Tongue (tissue), 2 donors: Measurements from ENCODE around the gene SIGLEC8. TPM values are rescaled to one million over a fixed set of nuclear protein-coding genes. Genes with fewer than 3 reads are reported as not detected.
"Not testable (repeated sequence)": the region's sequence is repeated elsewhere in the genome, so short reads cannot be mapped to it uniquely, and the experiment has no call there.

Experiments used
- DNase-seq: peaks from one replicate; pipeline ENCODE4 v3.0.0-alpha.2; 2015
- total RNA-seq: library from RNA; depleted of rRNA; stranded (reverse); fragments of >200 nt; gene quantifications from one replicate; pipeline ENCODE4 v1.2.3, GENCODE V29; 2014

SIGLEC8 gene
- total RNA-seq, 1 donor from 2014 or later: not detected

DNA sequence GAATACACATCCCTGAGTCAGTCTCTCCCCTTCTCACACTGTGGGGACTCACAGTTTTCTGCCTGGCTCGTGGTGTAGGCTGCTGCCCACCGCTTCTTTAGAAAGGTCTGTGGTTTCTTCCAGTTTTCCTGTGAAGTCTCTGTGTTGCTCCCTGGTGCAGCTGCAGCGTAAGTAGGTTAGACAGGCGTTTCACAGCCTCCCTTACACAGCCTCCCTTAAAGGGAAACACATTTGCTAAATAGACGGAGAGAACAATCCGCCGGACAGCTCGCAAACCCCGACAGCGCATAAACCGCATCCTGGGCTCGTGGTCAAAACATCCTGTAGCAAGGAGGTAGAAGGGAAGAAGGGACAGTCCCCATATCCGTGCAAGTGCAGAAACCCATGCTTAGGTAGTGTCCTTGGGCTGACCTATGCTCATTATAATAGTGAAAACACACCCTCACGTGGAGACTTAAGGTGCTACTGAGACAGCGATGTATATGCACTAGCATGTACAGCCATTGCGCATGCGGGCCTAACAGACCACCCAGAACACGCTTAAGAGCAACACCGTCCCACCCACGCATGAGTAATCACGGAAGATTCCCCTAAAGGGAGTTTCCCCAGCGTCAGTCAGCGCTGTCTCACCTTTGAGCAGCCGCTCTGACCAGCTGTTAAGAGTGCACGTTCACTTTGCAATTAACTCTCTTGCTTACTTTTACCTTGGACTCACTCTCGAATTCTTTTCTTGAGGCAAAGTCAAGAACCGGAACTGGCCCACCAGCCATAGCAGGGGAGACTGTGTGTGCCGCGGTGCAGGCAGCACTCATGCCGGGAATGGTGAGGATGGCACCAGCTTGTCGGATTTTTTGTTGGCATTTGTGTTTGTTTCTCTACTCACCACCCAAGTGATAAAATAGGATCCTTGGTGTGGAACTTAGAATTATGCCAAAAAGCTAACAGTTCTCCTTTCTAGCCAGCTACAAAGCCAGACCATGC lies 16.6 kb downstream of the SIGLEC8 start:
- DNase-seq: no peak

DNA sequence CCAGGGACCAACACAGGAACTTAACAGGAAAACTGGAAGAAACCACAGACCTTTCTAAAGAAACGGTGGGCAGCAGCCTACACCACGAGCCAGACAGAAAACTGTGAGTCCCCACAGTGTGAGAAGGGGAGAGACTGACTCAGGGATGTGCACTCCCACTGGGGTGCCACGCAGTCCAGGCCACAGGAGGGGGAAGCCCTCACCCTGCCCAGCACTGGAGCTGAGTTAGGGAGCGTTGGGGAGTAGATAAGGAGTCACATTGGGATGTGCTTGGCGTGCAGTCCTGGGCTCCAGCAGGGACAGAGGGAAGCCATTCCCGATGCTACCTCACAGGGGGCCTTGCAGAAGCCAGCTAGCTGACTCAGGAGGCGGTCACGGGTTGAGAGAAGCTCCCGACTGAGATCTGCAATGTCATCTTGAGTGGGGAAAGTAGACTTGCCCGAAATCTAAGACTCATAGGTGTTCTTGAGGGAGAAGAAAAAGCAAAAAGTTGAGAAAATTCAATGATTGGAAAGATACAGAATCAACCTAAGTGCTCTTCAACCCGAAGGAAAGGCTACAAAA lies 17.3 kb downstream of the SIGLEC8 start:
- no peak for DNase-seq

DNA sequence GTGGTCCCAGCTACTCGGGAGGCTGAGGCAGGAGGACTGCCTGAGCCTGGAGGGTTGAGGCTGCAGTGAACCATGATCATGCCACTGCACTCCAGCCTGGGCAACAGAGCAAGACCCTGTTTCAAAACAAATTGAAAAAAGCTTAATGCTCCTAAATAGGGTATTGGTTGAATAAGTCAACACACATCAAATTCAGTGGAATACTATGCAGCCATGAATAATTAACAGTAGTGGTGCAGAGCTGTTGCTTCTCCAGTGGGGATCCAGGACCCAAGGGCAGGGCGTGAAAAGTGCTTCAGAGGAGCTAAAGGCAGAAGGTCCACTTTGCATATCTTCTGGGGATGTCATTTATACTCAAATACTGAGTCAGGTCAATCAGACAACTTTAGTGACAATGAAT lies 18.2 kb downstream of the SIGLEC8 start:
- DNase-seq: no peak

DNA sequence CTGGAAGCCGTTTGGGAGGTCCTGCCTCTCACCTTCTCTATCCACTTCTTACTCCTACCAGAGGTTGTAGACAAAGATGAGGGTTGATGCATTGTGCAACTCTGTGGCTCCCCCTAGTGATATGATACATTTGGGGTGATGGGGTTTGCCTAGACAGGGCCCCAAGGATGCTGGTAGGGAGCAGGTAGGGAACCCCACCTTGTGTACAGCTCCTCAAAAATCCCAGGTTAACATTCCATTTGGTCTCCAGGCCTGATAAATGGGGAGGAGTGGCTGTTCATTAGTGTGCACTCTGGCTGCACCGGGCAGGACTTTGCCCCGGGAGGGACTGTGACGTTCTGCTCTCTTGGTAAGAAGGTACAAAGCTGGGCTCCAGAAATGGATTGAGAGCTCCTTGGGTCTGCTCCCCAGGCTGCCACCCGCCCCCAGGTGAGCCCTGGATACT lies 19.2 kb downstream of the SIGLEC8 start:
- no peak for DNase-seq

DNA sequence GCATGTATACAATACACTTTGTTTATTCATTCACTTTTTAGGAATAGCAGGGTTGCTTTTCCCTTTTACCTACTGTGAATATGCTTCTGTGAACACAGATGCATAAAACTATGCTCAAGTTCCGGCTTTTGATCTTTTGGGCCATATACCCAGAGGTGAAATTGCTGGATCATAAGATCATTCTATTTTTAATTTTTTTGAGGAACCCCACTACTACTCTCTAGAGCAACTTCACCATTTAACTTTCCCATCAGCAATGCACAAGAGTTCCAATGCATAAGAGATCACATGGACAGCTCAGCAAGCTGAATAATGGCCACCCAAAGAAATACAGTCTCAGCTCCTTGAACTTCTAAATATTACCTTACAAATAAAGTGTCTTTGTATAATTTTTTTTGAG lies 23.8 kb downstream of the SIGLEC8 start:
- DNase-seq: no peak

DNA sequence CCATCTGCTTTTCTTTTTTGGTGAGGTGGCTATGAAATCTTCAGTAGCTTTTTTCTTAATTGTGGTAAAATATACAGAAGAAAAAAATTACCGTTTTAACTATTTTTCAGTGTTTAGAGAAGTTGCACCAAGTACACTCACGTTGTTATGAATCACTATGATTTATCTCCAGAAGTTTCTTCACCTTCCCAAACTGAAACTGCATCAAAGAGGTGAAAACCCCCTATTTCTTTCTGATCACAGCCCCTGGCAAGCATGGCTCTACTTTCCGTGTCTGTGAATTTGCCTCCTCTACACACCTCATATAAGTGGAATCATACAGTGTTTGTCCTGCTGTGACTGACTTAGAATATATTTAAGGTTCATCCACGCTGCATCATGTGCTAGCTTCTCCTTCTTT lies 25.2 kb downstream of the SIGLEC8 start:
- DNase-seq: no peak

DNA sequence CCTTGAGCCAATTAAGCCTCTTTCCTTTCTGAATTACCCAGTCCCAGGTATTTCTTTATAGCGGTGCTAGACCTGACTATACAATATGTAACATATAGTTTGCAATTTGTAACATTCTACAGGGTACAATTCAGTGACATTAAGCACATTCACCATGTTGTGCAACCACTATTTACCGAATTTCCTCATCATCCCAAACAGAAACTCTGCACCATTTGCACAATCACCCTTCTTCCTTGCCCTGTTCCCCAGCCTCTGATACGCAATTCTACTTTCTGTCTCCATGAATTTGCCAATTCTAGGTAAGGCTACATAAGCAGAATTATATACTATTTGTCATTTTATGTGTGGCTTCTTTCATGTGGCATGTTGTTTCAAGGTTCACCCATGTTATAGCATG lies 27.1 kb downstream of the SIGLEC8 start:
- DNase-seq: no peak

DNA sequence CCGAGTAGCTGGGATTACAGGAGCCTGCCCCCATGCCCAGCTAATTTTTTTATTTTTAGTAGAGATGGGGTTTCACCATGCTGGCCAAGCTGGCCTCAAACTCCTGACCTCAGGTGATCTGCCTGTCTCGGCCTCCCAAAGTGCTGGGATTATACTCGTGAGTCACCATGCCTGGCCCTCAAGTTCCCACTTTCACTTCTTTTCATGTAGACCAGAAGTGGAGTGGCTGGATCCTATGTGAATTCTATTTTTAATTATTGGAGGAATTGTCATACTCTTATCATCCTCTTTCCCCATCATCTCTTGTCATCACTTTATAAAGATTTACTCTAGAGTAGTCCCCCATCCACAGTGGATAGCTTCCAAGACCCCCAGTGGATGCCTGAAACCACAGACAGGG lies 28.0 kb downstream of the SIGLEC8 start:
- DNase-seq: no peak

DNA sequence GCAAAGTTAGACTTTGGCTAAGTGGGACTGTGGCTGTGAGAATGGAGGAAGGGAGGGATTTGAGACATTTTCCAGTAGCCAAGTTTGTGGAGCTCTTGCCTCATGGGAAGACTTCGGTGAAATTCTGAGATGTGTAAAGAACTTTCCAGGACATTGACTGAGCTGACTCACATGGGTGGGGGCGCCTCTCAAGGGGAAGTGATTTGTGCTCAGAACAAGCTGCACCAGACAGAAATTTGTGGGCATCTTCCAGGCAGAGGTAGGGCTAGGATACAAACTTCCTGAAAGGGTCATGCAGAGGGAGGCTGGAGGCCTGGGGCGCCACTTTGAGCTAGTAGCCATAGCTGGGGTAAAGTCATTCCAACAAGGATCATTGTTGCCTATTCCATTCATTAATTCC lies 31.1 kb downstream of the SIGLEC8 start:
- DNase-seq: no peak

DNA sequence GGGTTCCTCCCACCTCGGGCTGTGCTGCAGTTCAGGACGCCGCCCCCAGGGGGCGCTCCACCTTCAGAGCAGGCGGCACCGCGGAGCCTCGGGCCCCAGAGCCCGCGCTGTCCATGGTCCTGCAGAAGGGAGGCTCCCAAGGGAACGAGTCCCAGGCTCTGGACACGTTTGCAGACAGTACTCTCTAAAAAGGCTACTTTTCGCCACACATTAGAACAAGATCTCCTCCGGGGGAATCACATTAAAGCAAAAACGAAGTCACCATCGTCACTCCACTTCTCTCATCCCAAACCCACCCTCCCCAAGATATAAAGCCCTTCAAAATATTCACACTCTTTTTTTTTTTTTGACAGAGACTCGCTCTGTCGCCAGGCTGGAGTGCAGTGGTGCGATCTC lies 36.2 kb downstream of the SIGLEC8 start:
- DNase-seq: peak; percentile 86

DNA sequence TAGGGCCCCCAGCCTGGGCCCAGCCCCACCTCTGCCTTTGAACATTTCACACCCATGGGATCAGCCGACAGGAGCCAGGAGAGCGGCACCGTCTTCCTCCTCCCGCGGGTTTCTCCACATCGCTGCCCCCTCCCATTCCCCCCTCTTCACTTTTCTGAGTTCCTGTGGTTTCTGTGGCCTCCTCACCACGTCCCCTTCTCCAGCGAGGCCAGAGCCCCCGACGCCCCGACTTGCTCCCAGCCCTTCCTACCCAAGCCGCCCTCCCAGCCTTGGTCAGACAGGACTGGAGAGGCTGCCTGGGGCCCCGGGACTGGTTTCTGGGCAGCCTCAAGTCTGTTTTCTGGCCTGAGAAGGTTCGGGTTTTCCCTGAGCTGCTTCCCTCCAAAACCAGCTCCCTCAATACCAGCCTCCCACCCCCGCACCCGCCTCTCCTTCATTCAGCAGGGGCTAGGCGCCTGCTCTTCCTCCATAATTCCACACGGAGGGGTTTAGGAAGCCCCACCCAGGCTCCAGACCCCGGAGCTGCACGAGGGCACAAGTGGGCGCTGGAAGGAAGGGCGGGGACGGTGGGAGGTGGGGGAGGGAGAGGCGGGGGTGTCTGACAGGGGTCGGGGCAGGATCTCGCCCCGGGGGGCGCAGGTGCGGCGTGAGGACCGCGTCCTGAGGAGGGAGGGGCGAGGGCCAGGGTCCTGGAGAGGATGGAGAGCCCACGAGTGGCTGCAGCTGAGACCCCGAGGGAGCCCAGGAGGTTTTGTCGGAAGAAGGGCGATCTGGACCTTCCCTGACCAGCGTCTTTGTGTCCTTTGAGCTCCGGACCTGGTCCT lies 36.8 kb downstream of the SIGLEC8 start:
- no peak for DNase-seq

DNA sequence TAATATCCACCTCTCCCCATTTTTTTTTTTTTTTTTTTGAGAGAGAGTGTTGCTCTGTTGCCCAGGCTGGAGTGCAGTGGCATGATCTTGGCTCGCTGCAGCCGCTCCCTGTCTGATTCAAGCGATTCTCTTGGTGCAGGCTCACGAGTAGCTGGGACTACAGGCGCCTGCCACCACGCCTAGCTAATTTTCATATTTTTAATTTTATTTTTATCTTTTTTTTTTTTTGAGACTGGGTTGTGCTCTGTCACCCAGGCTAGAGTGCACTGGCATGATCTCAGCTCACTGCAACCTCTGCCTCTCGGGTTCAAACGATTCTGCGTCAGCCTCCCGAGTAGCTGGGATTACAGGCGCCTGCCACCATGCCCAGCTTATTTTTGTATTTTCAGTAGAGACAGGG lies 37.7 kb downstream of the SIGLEC8 start:
- not testable (repeated sequence) for DNase-seq

DNA sequence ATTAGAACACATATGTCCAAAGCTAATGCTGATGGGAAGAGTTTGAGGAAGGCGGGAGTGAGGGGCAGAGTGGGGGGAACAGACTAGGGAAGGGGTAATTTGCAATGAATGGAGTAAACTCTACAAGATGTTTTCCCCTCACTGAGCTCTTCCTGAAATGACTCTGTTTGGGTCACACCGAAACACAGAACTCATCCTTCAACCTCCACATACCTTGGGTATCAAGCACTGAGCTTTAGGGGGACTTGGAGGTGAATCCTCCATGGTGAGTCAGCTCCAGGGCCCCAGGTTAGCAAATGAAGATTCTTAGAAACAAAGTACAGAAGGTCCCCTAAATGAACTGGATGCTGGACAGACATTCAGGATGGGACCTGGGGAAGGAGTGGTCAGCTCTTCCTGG lies 39.5 kb downstream of the SIGLEC8 start:
- DNase-seq: no peak

DNA sequence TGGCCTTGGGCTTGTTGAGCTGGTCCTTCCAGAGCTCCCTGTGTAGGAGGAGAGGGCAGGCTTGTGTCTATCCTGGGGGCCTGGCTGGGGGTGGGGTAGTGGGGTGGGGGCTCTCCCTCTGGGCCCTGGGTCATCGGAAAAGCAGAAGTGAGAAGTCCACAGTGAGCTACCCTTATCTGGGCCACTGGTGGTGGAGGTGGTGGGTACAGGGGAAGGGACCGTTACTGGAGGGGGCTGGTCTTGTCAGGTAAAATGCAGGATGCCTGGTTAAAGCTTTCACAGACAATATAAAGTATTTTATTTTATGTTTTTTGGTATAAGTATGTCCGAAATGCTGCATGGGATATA lies 40.5 kb downstream of the SIGLEC8 start:
- no peak for DNase-seq

DNA sequence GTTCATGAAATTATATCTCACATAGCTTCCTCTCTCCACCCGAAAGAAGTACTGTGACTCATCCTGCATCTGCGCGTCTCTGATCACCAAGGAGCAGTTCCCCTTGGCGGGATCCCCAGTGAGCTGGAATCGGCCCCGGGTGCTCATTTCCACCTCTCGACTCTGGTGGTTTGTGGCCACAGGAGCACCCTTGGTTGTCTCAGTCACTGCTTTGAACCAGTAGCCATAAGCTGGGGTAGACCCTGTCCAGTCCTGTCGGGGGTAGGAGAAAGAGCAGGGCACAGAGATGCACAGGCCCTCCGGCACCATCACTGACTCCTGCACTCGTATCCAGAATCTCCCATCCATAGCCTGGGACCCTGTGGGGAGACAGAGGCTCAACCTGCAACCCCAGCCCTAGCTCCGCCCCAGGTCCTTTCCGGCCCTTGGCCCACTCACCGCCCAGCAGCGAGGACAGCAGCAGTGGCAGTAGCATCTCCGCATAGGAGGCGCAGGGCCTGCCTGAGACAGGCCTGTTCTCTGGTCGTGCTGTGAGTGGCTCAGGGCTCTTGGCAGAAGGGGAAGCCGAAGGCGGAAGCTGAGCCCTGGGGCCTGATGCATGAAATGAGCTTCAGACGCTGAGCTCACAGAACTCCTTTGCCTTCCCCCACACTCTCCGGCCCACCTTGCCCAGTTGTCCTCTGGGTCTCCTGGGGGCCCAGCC lies 41.0 kb downstream of the SIGLEC8 start, which contains the start of gene SIGLEC10:
Gene SIGLEC10 (minus strand): TSS at position 536 of the 703 bp plus-strand sequence. CDS start 61 bp downstream, at position 475.
- no peak for DNase-seq

DNA sequence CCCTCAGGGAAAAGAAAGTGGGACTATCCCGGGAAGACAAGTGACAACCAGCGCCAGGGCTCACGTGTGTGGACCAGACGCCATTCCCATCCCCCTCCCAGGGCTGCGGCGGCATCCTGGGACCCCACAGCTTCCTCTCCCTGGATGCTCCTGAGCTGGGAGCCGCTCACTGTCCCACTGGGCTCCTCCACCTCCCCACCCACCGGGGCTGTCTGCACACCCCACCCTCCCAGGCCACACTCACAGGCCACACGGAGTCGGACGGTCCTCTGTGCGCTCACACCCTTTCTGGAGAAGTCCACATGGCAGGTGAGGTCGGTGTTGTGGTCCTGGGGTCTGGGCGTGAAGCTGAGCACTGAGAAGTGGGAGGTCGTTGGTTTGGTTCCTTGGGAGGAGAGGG lies 41.8 kb downstream of the SIGLEC8 start:
- not testable (repeated sequence) for DNase-seq

DNA sequence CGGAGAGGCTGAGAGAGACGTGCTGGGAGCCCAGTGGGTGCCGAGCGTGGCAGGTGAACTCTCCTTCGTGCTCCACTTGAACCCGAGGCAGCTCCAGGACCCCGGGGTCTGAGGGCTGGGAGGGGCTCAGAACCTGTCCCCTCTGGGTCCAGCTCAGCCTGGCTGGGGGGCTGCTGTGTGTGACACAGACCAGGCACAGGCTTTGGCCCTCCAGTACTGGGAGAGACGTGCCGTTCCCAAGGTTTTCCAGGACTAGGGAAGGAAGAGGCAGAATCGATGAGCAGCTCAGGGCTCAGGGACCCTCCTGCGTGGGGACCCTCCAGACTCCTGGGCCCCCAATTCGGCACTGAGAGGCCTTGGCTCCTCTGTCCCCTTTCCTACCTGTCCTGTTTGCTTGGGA lies 43.1 kb downstream of the SIGLEC8 start:
- no peak for DNase-seq

DNA sequence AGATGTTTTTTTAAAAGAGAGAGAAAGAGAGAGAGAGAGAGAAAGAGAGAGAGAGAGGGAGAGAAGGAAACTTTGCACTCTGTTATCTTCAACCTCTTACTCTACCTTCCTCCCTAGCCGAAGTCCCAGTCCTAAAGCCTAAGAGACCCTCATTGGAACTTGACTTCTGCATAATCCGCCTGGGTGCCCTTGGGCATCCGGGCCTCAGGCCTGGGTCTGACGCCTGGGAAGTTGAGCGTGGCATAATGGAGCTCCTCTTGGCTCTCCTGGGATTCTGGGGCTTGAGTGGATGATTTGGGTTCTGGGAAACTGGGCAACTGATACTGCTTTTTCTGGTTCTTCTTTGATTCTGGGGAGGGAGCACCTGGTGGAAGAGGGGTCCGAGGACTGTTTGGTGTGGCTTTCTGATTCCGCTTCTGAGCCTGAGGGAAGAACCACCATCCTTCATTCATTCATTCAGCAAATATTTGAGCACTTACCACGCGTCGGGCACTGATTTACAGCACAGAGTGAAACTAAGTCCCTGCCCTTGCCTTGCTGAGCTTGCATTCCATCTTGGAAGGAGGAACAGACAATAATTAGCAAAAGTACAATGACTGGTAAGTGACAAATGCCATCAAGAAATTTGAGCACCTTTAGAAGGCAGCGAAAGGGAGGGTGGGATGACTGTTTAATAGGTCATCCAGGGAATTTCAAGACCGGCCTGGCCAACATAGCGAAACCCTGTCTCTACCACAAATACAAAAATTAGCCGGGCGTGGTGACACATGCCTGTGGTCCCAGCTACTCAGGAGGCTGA lies 47.1 kb downstream of the SIGLEC8 start:
- DNase-seq: no peak

DNA sequence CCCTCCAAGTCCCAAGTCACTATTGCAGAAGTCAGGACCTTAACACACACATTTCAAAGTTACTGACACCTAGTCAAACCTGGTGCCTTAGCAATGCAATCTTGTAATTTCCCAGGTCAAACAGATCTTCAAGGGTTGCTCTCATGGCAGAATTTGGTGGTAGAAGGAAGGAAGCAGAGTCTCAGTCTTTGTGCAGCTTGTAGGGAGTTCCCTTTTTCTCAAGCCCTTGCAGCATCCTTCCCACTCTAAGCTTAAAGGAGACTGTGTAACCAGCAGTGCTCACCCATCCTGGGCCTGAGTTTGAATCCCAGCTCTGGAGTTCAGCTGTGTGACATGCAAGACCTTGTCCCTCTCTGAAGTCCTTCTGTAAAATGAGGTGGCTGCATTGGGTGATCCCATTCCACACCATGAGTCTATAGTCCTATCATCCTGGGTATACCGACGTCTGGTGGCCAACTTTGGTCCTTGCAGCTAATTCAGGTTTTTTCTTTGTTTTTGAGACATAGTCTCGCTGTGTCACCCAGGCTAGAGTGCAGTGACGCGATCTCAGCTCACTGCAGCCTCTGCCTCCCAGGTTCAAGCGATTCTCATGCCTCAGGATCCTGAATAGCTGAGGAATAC lies 50.6 kb downstream of the SIGLEC8 start:
- DNase-seq: no peak

DNA sequence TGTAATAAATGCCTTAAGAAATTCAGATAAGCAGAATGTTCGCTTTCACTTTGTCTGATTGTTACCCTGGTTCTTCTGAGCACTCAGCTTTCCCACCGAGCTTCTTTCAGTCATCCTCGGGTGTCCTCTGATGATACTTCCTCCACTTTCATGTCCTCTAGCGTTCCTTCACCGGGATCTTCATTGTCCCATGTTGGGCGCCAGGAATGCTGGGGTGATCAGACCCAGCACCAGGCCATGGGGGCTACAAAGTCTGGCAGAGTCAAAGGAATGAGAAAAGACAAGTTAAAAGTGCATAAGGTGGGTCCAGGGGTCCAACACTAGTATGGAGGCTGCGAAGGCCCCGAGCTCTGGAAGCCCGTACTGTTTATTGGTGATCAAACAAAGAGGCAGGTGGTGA lies 56.1 kb downstream of the SIGLEC8 start:
- no peak for DNase-seq
